GM19023 (cell line): ENCODE data around the gene KLHL15.
"Not testable (repeated sequence)": the region's sequence is repeated elsewhere in the genome, so short reads cannot be mapped to it uniquely, and the experiment has no call there.

Source experiments
- ATAC-seq: cut with Tn5 transposase; IDR thresholded peaks from one replicate; pipeline ENCODE4 v1.9.1; 2021; ENCODE audit warnings: mild to moderate bottlenecking, moderate library complexity; ENCODE audit not compliant: unreplicated experiment

KLHL15 gene

DNA sequence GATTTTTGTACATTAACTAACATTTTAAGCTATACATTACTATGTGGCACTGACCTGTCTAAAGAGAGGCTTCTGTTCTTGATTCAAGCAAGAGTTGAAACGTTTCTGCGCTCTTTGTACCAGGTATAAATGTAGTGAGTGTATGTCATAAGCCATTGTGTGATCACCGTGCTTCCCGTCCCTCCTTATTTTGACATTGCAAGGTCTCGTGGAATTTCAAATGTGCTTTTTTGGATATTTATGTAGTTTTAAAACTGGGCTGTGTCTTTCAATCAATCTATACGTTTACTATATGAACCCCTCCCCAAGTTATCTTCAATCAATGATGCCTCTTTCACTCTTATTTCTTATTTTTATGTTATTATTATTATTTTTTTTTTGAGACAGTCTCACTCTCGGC, at the start of gene KLHL15:
KLHL15 (minus strand) TSS at position 101 of the 400 bp plus-strand sequence. CDS start 20,493 bp downstream, outside the sequence.
- ATAC-seq: no peak

DNA sequence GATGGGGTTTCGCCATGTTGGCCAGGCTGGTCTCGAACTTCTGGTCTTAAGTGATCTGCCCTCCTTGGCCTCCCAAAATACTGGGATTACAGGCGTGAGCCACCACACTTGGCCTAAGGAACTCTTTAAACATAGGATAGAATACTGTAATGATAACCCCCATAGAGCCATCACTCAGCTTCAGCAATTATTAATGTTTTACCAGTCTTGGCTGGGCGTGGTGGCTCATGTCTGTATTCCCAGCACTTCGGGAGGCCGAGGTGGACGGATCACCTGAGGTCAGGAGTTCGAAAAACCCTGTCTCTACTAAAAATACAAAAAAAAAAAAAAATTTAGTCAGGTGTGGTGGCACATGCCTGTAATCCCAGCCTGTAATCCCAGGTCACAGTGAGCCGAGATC, 42.9 kb upstream of the KLHL15 start:
- no peak for ATAC-seq

GRCh38 chrX:24063488-24063887, 36.5 kb upstream of the KLHL15 start:
- ATAC-seq: no peak

DNA sequence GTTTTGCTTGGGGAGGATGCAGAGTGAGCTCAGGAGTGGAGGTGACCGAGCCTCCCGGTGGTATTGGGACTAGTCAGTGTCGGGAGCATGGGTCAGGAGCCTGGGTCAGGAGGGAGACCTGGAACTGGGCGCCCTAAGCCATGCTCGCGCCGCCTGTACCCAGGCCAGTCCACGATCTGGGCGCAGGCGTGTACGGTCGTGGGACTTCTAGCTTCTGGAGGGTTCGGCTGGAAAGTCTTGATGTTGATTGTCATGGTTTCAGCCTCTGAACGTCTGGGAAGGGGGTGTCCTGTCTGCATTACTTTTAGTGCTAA, 28.0 kb upstream of the KLHL15 start:
- ATAC-seq: peak; percentile 11

DNA sequence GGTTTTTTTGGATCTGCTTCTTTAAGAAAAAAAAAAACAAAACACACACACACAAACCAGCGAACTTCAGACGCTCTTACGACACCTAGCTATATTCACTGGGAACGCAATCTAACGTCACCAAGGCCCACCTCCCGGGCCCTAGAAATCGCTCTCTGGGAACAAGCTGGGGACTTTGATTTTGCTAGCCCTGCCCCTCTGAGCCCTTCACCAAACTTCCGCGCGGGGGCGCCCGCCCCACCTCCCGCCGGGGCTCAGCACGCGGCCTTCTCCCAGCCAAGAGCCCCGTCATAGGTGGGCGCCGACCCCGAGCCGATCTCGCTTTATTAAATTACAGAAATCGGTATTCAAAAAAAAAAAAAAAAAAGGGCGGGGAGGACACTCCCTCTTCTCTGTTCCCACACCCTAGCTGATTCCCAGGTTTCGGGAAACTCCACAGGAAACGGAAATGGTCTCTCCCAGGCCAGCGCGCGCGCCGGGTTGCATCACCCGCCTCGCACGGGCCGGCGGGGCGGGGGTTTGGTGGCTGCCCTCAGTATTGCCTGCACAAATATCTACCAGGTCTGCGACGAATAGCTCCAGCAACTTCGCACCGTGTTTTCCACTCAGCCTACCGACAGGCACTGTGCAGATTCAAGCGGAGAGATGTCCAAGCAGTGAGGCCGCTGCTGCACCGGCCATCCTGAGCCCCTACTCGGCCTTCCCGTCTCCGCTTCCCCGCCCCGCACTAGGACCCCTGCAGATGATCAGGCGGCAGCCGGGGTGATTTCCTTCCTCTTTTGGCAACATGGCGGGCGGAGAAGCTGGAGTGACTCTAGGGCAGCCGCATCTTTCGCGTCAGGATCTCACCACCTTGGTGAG, 27.4 kb upstream of the KLHL15 start, which contains the start of gene EIF2S3:
EIF2S3 (plus strand) TSS at position 775 of the 861 bp plus-strand sequence; CDS start at position 788, 13 bp downstream.
- peak; percentile 80 for ATAC-seq

DNA sequence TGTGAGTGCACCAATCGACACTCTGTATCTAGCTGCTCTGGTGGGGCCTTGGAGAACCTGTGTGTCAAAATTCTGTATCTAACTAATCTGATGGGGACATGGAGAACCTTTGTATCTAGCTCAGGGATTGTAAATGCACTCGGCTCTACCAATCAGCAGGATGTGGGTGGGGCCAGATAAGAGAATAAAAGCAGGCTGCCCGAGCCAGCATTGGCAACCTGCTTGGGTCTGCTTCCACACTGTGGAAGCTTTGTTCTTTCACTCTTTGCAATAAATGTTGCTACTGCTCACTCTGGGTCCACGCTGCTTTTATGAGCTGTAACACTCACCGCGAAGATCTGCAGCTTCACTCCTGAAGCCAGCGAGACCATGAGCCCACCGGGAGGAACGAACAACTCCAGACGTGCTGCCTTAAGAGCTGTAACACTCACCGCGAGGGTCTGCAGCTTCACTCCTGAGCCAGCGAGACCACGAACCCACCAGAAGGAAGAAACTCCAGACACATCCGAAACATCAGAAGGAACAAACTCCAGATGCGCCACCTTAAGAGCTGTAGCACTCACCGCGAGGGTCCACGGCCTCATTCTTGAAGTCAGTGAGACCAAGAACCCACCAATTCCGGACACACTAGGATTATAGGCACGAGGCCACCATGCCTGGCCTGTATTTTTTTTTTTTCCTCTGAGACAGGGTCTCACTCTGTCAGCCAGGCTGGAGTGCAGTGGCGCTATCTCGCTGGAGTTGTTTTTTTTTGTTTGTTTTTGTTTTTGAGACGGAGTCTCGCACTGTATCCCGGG, 23.7 kb upstream of the KLHL15 start:
- ATAC-seq: not testable (repeated sequence)

DNA sequence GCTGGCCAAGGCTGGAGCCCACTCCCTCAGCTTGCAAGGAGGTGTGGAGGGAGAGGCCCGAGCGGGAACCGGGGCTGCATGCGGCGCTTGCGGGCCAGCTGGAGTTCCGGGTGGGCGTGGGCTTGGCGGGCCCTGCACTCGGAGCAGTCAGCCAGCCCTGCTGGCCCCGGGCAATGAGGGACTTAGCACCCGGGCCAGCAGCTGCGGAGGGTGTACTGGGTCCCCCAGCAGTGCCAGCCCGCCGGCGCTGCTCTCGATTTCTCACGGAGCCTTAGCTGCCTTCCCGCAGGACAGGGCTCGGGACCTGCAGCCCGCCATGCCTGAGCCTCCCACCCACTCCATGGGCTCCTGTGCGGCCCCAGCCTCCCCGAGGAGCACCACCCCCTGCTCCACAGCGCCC, 22.7 kb upstream of the KLHL15 start:
- ATAC-seq: not testable (repeated sequence)

DNA sequence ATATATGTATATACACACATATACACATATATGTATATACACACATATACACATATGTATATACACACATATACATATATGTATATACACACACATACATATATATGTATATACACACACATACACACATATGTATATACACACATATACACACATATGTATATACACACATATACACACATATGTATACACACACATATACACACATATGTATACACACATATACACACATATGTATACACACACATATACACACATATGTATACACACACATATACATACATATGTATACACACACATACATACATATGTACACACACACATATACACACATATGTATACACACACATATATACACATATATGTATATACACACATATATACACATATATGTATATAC, 19.1 kb upstream of the KLHL15 start:
- not testable (repeated sequence) for ATAC-seq

DNA sequence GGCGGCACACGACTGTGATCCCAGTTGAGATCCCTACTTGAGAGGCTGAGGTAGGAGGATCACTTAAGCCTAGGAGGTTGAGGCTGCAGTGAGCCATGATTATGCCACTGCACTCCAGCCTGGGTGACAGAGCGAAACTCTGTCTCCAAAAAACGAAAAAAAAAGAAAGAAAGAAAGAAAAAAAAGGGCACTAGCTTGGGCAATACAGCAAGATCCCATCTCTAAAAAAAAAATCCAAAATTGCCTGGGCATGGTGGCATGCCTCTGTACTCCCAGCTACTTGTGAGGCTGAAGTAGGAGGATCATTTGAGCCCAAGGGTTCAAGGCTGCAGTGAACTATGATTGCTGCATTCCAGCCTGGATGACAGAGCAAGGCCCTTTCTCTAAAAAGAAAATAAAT, 10.7 kb upstream of the KLHL15 start:
- ATAC-seq: no peak

GRCh38 chrX:24034485-24034884, 7.5 kb upstream of the KLHL15 start:
- ATAC-seq: no peak

DNA sequence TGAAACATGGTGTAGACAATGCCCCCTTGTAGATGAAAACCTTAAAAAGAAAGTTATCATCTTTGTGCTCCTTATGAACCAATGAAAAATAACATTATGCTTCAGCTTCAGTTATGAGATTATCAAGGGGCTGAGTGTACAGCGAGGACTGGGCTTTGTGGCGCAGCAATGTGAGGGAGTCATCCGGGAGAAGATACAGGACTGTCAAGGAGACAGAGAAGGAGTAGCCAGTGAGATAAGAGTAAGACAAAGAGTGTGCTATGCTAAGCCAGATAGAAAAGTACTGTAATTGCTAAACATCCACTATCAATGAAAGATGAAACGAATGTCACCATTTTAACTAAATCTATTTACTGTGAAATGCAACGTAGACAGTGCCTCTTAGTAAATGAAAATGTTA, 3.6 kb upstream of the KLHL15 start:
- no peak for ATAC-seq

DNA sequence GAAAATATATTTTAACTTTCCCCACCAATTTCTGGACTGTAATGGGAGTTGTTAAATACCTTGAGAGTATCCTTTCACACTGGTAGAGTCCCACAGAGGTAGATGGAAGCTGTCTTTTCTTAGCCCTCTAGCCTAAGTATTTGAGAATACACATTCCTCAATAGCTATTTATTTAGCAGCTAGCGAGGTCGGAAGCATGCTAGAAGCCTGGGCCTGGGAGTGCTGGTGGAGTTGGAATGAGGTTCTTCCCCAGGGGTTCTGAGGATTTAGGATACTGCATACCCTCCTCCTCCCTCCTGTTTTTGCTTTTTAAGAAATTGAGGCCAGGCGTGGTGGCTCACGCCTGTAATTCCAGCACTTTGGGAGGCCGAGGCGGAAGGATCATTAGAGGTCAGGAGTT, 999 bp upstream of the KLHL15 start:
- no peak for ATAC-seq

- no peak for ATAC-seq
These were observed 554 bp downstream of the KLHL15 start for GRCh38 chrX:24026432-24026831.

GRCh38 chrX:24025741-24026403, 1.1 kb downstream of the KLHL15 start:
- ATAC-seq: peak; percentile 38

DNA sequence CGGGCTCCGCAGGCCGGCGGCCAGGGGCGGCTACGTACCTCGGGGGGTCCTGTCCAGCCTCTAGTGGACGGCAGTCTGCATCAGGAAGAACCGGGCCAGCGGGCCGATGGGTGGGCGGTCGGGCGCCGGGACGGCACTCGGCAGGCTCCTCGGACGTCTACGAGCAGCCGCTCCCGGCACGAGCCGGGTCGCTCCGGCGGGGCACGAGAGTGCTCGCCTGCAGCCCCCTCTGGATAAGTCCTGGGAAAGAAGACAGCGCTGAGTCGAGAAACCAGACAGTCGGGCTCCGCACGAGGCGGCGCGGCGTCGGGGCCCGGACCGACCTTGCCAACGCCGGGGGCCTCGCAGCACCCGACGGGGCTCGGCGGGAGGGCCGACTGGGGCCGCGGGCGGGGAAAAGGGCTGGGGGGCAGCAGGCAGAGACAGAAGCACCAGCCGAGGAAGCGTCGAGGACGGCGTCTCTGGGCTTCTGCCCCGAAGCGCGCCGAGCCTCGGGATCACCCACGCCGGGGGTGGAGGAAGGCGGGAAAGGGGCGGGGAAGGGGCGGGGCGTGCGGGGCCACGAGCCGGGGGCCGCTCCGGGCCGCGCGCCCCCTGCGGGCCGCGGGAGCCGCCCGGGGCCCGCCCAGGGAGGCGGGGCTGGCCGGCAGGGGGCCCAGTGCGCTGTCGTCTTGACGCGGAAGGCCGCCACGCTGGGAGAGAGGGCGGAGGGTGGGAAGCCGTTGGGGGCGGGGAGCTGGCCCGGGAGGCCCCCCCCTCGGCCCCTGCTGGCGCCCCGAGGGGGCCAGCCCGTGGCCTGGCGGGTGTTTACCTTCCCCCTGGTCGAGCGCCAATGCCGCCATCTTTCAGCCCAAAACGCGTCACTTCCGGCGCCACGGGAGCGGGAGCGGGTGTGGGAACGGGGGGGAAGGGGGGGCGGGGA, 1.9 kb downstream of the KLHL15 start:
- ATAC-seq: peak; percentile 83

- no peak for ATAC-seq
These were observed 2.9 kb downstream of the KLHL15 start for GRCh38 chrX:24023972-24024669.

DNA sequence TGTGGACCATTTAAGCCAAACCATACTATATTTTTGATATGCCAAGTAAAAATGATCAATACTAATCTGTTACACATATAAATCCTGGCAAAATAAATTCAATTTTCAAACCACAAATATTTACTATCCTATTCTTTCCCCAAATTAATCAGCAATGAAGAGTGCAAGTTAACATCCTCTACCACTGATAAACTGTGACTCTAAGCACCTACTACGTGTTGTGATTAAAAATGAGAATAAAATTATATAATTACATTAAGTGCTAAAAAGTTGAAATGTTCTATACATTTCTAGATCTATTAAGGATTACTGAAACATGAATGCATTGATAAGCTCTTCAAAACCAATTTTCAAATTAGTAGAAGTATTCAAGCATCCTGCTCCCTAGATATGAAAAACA, 3.4 kb downstream of the KLHL15 start:
- ATAC-seq: no peak

GRCh38 chrX:24020306-24020876, 6.6 kb downstream of the KLHL15 start:
- ATAC-seq: no peak

- ATAC-seq: no peak
These were observed 7.5 kb downstream of the KLHL15 start for GRCh38 chrX:24019448-24019847.
